ENCODE data around the gene DCDC2C.
A peak's percentile ranks its signal among the peaks of the same experiment; 100 is the strongest.
"Not testable (repeated sequence)": the region's sequence is repeated elsewhere in the genome, so short reads cannot be mapped to it uniquely, and the experiment has no call there.

Gene DCDC2C

DNA sequence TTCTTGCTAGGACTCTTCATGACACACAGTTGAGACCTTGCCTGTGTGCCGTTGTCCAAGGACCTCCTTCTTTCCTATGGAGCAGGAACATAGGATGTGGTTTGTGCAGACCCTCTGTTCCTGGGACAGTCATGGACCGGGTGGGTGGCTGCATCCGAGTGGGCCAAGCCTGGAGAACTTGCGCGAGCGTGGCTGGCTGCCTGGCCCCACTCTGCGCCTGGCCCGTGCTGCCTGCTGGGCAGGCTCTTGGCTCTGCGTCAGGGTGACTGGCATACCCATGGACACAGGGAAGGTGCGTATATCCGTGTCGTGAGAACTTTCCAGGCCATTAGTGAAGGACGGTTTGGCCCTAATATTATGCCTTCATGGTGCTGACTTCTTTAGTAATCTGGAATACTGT is 68.2 kb downstream of the DCDC2C start:
- DNase-seq (ENCODE audit: low read depth, low spot score) = no peak

DNA sequence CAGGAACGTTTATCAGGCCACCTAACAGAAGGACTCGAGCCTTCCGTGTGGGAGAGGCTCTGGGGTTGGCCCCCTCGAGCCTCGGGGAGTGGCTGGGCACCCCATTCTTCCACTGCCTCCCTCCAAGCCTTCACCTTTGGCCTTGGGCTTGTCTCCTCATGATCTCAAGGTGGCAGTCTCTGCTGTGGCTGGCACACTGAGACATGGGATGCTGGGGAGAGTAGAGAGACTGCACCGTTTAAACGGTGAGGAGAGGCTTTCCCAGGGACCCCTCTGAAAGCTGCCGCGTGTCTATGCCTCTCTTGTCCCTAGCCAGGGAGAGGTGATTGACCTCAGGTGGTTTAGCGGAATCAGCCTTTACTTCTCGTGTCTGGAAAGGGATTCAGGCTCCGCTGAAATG is 71.0 kb downstream of the DCDC2C start:
- no peak for DNase-seq (ENCODE audit: low read depth, low spot score)

DNA sequence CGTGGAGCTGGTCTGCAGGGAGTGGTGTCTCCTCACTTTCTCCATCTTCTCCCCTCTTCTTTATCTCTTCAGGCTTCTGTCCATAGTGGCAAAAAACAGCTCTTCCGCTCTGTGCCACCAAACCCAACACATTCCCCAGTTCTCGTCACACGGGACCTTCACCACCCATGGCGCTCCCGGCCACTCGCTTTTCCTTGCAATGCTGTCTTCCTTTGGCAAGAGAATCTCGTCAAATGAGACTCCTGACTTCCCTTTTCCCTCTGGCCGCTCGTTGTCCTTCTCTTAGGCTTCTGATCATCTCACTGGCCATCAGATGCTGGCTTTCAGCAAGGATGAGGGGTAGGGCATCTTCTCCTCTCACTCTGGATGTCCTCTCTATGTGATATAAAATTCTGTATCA is 72.9 kb downstream of the DCDC2C start:
- DNase-seq (ENCODE audit: low read depth, low spot score) = no peak

DNA sequence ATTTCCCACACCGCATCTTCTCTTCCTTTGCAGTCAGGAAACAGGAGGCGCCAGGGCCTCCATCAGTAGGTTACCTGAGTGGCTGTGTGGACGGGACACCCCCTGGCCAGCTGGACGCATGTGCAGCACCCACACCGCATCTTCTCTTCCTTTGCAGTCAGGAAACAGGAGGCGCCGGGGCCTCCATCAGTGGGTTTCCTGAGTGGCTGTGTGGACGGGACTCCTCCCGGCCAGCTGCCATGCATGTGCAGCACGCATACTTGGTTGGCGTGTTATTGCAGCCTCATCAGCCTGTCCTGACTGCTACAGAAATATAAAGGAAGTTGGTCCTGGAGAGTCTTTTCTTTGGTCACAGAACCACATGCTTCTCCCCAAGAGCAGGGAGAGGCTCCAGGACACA is 74.6 kb downstream of the DCDC2C start:
- no peak for DNase-seq (ENCODE audit: low read depth, low spot score)

DNA sequence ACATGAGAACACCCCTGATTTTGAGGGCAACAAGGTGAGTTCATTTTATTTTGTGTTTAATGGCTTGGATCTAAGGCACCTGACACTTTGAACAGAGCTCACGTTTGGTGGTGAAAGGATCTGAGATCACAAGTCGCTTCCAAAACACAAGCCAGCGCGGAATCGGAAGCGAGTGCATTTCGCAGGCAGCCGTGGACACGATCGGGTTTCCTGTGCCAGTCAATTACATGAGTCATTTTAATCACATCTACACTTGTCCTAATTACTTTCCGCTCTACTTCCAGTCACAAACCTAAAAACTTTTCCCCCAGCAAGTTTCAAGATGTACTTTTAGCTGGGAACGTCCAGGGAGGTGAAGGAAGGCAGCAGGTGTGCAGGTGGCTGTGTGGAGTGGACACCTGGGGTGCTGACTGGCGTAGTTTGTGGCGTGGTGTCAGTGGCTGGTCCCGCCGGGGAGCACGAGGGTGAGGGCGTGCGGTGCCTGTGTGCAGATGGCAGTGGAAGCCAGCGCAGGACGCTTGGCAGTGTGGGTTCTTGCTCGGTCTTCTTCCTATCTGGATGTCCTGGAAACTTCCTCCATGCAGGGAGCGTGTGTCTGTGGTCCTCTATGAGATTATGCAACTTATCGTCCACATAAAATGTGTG is 75.6 kb downstream of the DCDC2C start:
- no peak for DNase-seq (ENCODE audit: low read depth, low spot score)

DNA sequence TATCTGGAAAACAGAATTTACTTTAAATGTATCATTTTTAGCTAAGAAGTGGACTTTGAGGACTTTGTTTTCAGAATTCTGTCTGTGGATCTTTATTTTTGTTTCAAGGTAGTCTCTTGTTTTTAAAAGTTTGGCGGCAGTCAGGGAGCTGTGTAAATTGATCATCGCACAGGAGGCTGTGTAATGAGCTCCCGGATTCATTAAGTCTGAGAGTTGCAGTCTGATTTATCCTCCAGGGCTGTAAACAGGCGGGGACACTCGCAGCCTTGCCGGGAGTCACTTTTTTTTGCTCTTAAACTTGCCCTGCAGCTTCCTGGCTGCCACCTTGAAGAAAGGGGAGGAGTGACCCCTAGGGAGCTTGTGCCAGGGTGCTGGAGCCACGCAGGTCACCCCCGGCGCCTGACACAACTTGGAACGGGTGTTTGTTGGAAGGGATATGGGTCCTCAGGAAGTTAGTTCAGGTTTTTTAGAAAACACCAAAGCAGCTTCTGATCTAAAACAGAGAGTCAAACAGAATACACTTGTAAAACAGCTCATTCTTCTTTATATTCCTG is 76.2 kb downstream of the DCDC2C start:
- no peak for DNase-seq (ENCODE audit: low read depth, low spot score)

DNA sequence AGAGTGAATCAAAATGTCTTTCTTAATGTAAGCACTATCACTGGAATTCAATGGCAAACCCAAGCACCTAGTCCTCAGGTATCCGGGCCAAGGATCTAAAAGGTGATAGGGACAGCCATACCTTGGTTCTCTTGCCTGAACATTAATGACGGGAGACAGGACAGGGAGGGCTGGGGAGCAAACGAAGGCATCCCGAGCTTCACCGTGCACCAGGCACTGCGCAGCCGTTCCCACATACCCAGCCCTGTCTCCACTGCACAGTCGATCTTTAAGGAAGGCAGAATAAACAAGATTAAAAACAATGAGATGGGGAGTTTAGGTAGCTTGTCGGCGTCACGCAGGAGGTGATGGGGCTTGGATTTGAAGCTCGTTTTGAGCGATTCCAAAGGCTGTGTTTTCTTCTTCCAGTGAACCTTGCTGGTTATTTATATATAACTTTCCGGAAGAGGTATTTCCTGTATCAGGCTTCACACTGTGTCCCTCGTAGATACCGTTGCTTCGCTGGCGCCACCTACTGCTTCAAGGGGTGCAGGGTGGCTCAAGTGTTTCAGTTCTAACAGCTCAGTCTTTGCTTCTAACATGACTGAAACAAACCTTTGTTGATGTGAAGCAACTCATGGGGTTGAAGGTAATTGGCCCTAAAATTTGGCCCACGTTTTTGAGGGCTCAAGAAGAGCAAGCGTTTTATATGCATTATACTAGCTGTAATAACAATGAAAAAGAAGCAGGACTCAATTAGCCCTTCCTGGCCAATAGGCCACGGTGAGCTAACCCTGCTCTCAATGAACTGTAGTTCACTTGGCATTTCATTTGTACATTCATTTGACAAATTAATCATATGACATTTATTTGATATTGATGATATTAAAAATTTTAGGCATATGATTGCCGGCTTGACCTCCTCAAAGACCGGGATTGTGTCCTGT is 77.4 kb downstream of the DCDC2C start:
- DNase-seq (ENCODE audit: low read depth, low spot score) = peak; percentile 4

DNA sequence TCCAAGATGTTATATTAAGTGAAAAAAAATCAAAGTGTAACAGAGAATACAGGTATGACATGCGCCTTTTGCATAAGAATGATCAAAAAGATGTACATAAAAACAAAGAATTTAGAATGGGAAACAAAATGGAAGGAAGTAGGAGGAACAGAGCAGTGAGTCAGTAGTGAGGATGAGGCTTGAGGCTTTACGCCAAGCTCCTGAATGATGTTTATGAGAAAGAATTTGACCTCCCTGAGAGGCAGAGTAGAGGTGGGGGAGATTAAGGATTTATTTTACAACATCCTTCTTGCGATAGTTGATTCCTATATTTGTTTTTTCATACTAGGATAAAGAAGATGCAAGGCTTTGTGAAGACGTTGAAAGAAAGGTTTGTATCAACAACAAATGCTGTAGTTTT is 81.4 kb downstream of the DCDC2C start:
- no peak for DNase-seq (ENCODE audit: low read depth, low spot score)

DNA sequence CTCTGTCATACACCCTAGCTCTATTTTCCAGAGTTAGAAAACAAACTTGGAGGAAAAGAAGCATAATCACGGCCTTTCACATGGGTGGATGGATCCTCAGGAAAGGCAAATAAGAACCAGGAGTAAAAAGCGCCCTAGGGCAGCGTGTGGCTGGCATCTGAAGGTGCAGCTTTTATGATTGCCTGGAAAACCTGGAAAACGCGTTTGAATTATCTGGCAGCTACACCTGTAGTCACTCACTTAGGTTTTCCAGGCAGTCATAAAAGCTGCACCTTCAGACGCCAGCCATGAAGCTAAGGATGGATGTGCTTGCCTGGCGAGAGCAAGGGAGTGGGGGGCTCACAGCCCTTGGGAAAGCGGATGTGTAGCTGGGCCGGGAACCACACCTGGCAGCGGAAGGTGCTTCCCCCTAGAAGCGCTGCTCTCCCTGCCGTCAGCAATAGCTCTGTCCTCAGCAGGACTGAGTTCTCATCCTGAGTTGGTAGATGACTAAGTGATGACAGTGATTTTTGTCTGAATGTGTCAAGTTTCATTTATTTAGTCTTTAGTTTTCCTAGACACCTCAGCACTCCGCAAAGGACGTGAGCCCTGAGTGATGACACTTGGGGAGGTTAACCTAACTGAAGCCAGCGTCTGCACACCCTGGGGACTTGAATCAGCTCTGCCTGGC is 82.0 kb downstream of the DCDC2C start:
- no peak for DNase-seq (ENCODE audit: low read depth, low spot score)

DNA sequence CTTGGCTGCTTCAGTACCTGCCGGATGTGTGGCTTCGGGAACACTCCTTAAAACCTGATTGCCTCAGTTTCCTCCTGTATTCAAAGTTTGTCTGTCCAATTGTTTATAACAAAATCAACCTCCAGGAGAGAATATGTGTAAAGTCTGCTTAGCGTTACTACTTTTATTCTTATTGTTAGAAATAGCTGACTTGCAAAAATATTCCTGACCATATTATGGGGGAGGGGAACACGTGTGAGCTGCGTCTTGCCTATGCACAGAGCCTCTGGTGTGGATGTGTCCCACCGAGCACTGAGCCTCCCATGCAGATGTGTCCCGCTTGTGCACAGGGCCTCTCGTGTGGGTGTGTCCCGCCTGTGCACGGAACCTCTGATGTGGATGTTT is 82.5 kb downstream of the DCDC2C start:
- no peak for DNase-seq (ENCODE audit: low read depth, low spot score)

DNA sequence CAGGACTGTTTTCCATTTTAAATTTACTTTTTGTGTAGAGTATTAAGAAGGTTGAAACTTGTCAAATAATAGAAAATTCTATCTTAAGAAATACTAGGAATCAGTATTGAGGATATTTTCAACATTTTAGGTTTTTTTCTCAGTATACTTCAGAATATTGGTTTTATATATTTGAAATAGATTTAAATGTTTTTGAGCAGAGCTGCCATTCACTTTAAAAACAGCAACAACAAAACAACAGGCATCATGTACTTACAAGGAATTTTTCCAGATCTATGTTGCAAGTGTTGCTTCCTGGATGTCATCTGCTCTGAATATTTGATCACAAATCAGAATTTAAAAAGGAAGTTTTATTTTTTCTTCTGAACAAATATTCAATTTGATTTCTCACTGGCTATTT is 84.4 kb downstream of the DCDC2C start:
- no peak for DNase-seq (ENCODE audit: low read depth, low spot score)

DNA sequence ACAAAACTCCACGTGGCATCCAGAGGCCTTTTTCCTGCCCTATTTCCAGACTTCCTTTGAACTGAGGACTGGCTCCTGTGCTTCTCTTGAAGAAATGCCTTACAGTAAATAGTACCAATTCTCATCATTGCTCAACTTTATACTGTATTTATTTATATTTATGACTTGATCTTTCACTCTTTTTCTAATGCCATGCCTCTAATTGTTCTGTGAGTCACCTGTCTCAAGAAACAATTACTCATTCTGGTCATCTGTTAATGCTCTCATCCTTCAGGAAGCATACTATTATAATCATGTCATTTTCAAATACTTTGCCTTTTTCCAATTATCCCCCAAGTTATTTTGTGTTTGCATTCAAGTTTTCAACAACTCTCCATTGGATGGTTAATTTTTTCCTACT is 85.9 kb downstream of the DCDC2C start:
- no peak for DNase-seq (ENCODE audit: low read depth, low spot score)

DNA sequence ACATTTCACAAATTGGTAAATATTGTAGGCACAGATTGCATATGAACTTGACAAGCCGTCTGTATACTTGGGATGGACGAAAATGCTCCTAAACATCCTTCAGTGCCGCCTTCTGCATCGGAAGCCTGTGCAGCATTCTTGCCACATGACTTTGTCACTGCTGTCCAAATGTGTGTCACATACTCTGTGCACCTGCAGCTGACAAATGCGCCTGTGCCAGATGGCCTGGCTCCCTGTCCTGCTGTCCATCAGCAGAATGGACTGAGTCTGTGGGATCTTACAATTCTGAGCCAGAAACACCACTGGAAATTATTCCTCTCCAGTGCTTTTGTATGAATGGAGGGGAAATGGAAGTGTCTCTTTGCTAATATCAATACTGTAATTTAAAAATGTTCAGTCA is 89.9 kb downstream of the DCDC2C start:
- DNase-seq (ENCODE audit: low read depth, low spot score) = no peak

DNA sequence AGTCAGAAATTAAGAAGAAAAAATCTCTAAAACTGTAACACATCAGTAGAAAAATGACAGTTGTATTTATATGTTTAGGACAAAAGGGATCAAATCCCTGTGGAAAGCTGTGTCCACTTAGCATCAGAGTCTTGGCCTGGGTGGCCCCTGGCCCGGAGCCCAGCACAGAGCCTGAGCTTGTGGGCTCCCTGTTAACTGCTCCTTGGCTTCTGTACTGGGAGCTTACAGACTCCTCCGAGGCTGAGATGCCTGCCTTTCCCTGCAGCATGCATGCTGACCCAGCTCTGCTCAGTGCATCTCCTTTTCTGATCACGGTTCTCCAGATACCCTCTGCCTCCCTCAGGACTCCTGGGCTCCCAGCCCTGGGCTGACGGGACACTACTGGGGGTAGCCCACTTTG is 98.1 kb downstream of the DCDC2C start:
- DNase-seq (ENCODE audit: low read depth, low spot score) = no peak

DNA sequence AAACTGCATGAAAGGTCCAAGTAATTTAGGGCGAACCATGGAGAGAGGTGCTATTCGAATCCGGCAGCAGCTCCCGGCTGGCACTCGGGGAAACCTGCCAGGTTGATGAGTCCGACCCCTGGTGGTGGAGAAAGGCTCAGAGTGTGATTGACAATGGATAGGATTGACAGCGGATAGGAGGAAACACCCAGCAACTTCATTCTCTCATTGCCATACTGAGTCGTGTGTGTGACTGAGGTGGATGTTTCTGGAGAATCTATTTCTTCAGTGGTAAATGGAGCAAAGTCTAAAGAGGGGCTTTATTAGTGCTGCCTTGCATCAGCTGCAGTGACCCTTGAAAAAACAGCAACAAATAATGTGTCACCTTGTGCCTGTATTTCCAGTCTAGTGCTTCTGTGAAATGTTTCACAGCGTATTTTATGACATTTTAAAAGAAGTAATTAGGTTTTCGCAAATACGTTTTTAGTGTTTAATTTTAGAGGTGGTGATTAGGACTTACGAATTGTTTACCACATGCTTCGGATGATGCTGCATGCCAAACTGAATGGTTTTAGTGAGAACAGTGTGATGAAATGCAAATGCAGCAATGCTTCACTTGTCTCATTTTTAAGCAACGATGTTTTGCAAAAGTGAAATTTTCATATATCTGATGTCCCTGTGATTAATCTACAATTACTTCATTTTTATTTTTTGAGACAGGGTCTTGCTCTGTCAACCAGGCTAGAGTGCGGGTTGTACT is 102.0 kb downstream of the DCDC2C start:
- DNase-seq (ENCODE audit: low read depth, low spot score) = no peak

DNA sequence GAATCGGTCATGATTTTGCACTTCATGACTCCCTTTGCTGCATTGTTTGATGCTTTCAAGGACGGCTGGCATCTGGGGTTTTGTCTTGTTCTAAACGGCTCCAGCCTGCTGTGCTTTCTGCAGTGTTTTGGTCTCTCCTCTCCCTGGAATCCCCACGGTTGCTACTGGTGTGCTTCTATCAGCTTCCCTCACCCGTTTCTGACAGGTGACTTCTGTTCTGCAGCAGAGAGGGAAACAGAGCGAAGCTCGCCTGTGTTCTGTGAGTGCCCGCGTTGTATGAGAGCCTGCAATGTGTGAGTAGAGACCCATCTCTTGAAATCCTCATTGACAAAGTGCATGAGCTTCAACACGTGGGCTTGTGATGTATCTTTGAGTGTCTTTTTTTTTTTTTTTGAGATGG is 102.8 kb downstream of the DCDC2C start:
- DNase-seq (ENCODE audit: low read depth, low spot score) = no peak

DNA sequence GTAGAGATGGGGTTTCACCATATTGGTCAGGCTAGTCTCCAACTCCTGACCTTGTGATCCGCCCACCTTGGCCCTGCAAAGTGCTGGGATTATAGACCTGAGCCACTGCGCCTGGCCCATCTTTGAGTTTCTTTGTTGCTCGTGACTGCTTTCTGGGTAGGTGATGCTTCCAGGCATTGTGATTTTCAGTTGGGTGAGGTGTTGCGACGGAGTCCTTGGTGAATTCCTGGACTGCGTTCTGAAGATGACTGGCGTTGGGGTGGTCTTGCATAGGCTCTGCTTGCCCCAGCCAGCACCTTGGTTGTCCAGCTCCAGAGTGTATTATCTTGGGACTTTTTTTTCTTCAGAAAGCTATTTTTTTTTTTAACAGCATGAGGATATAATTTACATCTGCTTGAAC is 103.4 kb downstream of the DCDC2C start:
- DNase-seq (ENCODE audit: low read depth, low spot score) = no peak

DNA sequence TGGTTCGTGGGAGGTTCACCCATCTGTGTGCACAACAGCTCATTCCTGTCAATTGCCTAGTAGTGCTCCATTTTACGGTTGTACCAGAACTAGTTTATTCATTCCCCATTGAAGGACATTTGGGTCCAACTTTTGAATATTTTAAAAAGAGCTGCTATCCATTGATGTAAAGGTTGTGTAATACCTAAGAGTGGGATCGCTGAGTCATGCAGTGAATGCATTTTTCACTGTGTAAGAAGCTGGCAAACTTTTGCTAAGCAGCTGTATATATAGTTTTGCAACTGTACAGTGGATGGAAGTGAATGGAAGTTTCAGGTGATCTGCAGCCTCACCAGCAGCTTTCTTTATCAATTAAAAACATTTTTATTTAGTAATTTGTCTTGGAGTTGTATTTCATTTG is 104.5 kb downstream of the DCDC2C start:
- no peak for DNase-seq (ENCODE audit: low read depth, low spot score)

DNA sequence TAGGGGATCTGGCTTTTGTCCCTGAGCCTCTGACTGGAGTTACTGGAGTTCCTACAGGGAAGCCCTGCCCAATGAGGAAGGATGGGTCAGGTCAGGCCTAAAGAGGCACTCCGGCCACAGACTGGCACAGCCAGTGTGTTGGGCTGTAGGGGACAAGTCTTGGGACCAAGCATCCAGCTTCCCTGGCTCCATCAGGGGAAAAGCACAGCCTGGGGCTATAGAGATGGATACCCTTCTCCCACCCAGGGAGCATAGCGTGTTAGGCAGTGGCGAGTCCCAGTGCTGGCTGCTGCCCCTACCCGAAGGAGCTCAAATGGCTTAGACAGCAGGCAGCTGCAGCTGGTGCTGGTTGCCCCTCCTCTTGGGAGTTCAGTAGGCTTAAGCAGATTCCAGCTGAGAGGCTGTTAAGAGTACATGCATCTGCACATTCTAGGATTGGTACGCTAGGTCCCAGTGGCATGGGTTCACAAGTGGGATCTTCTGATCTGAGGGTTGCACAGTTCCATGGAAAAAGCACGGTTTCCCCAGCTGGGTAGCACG is 111.4 kb downstream of the DCDC2C start:
- no peak for DNase-seq (ENCODE audit: low read depth, low spot score)

DNA sequence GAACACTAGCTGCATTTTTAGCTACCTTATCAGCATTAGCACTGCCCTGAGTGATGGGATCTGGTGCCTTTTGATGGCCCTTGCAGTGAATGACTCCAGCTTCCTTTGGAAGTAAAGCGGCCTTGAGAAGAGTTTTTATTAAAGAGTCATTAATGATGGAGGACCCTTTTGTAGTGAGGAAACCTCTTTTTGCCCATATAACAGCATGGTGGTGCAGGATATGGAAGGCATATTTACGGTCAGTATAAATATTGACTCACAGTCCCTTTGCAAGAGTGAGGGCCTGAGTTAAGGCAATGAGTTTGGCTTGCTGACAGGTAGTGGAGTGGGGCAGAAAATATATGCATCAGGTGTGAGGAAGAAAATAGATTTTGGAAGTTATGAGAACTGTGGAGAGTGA is 113.8 kb downstream of the DCDC2C start:
- DNase-seq (ENCODE audit: low read depth, low spot score) = not testable (repeated sequence)

DNA sequence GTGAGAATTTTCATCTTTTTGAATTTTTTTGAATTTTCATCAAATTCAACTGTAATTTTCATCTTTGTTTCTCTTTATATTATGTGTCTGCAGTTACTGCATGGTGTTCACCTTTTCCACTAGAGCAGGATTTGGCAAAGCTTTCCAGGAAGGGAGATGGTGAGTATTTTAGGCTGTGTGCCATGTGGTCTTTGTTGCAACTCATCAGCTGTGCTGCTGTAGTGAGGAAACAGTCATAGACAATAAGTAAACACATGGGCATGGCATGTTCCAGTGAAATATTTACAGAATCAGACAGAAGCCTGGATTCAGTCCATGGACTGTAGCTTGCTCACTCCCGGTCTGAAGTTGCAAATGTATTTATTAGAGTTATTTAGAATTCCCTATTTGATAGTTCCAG is 120.4 kb downstream of the DCDC2C start:
- DNase-seq (ENCODE audit: low read depth, low spot score) = no peak
